Non-pigmented ciliary epithelial cell (primary cell): ENCODE results near the gene SCAMP3.
A peak's percentile ranks its signal among the peaks of the same experiment; 100 is the strongest.

Experiments used
- DNase-seq: peaks from one replicate; pipeline ENCODE4 v3.0.0-alpha.2; 2010; ENCODE audit warnings: low read depth

Gene SCAMP3

GRCh38 chr1:155285631-155286044 lies 23.5 kb upstream of the SCAMP3 start:
- DNase-seq = no peak

GRCh38 chr1:155285063-155285462 lies 22.9 kb upstream of the SCAMP3 start:
- no peak for DNase-seq

- DNase-seq = no peak
Observed at GRCh38 chr1:155284476-155284875, 22.3 kb upstream of the SCAMP3 start.

GRCh38 chr1:155282488-155283091 lies 20.4 kb upstream of the SCAMP3 start:
- DNase-seq = no peak

GRCh38 chr1:155279268-155279667 lies 17.1 kb upstream of the SCAMP3 start:
- DNase-seq = no peak

- DNase-seq = no peak
Observed at GRCh38 chr1:155278689-155279160, 16.6 kb upstream of the SCAMP3 start.

- no peak for DNase-seq
Observed at GRCh38 chr1:155277902-155278688, 15.9 kb upstream of the SCAMP3 start.

GRCh38 chr1:155277070-155277901 lies 15.1 kb upstream of the SCAMP3 start, which contains the start of gene HCN3:
HCN3 (plus strand) TSS chr1:155277463; CDS start chr1:155277591, 128 bp downstream.
- DNase-seq = peak; percentile 68

GRCh38 chr1:155273343-155274245 lies 11.4 kb upstream of the SCAMP3 start, which contains the start of gene CLK2:
CLK2 (minus strand) TSS chr1:155273504; CDS start chr1:155270977, 2,527 bp downstream.
- no peak for DNase-seq

GRCh38 chr1:155272466-155273342 lies 10.5 kb upstream of the SCAMP3 start:
- DNase-seq = no peak

GRCh38 chr1:155269381-155269780 lies 7.2 kb upstream of the SCAMP3 start:
- no peak for DNase-seq

- no peak for DNase-seq
Observed at GRCh38 chr1:155268630-155269029, 6.5 kb upstream of the SCAMP3 start.

GRCh38 chr1:155267373-155267772 lies 5.2 kb upstream of the SCAMP3 start:
- no peak for DNase-seq

- DNase-seq = no peak
Observed at GRCh38 chr1:155266553-155266952, 4.4 kb upstream of the SCAMP3 start.

- DNase-seq = no peak
Observed at GRCh38 chr1:155263067-155263466, 907 bp upstream of the SCAMP3 start.

GRCh38 chr1:155261493-155261851 lies 688 bp downstream of the SCAMP3 start:
- DNase-seq = no peak

- DNase-seq = no peak
Observed at GRCh38 chr1:155260276-155260675, 1.9 kb downstream of the SCAMP3 start.

GRCh38 chr1:155256058-155256852 lies 5.9 kb downstream of the SCAMP3 start:
- DNase-seq = no peak

- DNase-seq = no peak
Observed at GRCh38 chr1:155255243-155256007, 6.7 kb downstream of the SCAMP3 start, which contains the start of gene ENTREP3. ENTREP3 (minus strand) TSS chr1:155255483; CDS start chr1:155254877, 606 bp downstream.
